Neural crest cell (in vitro differentiated cells): ENCODE measurements around the gene NR2E1. TPM values are rescaled to one million over a fixed set of nuclear protein-coding genes. Genes with fewer than 3 reads are reported as not detected.

ENCODE experiments used
- DNase-seq: peaks from one replicate; pipeline ENCODE4 v3.0.0; 2021; ENCODE audit warnings: low read depth, mixed read lengths, low spot score
- H3K27ac Mint-ChIP-seq: one replicate; pipeline ENCODE4 v1.8.0; 2021; ENCODE audit warnings: mild to moderate bottlenecking, mixed read lengths; ENCODE audit not compliant: unreplicated experiment
- H3K27me3 Mint-ChIP-seq: 2 replicates; pipeline ENCODE4 v1.8.0; 2021; ENCODE audit warnings: low read depth, mild to moderate bottlenecking, mixed read lengths
- H3K36me3 Mint-ChIP-seq: 2 replicates; pipeline ENCODE4 v1.8.0; 2021; ENCODE audit warnings: low read depth, mild to moderate bottlenecking, mixed read lengths
- H3K4me1 Mint-ChIP-seq: 2 replicates; pipeline ENCODE4 v1.8.0; 2021; ENCODE audit warnings: mixed read lengths
- H3K4me3 Mint-ChIP-seq: one replicate; pipeline ENCODE4 v1.8.0; 2021; ENCODE audit warnings: mild to moderate bottlenecking, mixed read lengths
- H3K9me3 Mint-ChIP-seq: 2 replicates; pipeline ENCODE4 v1.8.0; 2021; ENCODE audit warnings: mixed read lengths
- total RNA-seq: library from RNA; stranded (reverse); gene quantifications from 2 replicates; pipeline ENCODE4 v1.2.1, GENCODE V29; 2021
- TF ChIP-seq, protein P1 (sequence below): fragments of 200-600 bp; sonication (generic); conservative IDR thresholded peaks from 2 replicates; pipeline ENCODE4 v1.5.0; 2021; ENCODE audit warnings: antibody characterized with exemption, mild to moderate bottlenecking

The NR2E1 gene
- total RNA-seq, 1 donor from 2014 or later, result not detected

DNA sequence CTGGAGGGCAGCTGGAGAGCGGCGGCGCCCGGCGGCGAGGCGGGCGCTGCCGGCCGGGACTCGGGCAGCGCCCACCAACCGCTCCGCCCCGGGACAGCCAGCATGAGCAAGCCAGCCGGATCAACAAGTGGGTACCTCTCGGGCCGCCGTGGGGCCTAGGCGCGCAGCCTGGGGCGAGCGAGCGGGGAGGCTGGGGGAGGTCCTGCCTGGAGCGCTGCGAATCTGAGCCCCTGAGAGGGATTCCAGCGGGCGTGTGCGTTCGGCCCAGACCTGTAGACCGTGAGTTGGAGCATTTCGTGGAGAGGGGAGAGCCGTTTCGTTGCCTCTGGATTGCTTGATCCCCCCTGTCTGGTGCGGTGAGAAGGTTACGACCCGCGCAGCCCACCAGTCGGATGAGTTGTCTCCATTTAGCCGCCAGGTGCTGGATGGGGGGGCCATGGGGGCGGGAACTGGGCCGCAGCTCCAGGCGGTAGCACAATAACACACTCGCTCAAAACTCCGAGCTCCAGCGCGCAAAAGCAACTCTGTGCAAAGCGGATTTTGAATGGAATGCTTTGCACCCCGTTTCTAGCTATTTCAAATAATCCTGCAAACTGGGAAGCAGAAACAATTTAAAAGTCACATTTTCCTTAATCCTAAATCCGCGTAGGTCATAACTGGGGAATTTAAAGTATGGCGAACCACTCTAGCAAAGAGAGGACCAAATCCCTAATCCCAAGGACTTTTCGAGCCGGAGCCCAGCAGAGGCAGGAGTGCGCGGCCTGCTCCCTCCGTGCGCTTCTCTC, 1.0 kb downstream of the NR2E1 start:
- no peaks in the 10 kb centered on the region for H3K36me3 Mint-ChIP-seq
- DNase-seq, result no peak
- H3K4me1 Mint-ChIP-seq, result peaks cover 40% of the 10 kb centered on the region
- H3K27me3 Mint-ChIP-seq, result peaks cover 99% of the 10 kb centered on the region
- no peak overlapping the region for H3K27ac Mint-ChIP-seq
- H3K4me3 Mint-ChIP-seq, result peak overlapping the region; percentile 47
- H3K9me3 Mint-ChIP-seq, result no peaks in the 10 kb centered on the region
- TF ChIP-seq, protein P1, sequence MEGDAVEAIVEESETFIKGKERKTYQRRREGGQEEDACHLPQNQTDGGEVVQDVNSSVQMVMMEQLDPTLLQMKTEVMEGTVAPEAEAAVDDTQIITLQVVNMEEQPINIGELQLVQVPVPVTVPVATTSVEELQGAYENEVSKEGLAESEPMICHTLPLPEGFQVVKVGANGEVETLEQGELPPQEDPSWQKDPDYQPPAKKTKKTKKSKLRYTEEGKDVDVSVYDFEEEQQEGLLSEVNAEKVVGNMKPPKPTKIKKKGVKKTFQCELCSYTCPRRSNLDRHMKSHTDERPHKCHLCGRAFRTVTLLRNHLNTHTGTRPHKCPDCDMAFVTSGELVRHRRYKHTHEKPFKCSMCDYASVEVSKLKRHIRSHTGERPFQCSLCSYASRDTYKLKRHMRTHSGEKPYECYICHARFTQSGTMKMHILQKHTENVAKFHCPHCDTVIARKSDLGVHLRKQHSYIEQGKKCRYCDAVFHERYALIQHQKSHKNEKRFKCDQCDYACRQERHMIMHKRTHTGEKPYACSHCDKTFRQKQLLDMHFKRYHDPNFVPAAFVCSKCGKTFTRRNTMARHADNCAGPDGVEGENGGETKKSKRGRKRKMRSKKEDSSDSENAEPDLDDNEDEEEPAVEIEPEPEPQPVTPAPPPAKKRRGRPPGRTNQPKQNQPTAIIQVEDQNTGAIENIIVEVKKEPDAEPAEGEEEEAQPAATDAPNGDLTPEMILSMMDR, result no peak

DNA sequence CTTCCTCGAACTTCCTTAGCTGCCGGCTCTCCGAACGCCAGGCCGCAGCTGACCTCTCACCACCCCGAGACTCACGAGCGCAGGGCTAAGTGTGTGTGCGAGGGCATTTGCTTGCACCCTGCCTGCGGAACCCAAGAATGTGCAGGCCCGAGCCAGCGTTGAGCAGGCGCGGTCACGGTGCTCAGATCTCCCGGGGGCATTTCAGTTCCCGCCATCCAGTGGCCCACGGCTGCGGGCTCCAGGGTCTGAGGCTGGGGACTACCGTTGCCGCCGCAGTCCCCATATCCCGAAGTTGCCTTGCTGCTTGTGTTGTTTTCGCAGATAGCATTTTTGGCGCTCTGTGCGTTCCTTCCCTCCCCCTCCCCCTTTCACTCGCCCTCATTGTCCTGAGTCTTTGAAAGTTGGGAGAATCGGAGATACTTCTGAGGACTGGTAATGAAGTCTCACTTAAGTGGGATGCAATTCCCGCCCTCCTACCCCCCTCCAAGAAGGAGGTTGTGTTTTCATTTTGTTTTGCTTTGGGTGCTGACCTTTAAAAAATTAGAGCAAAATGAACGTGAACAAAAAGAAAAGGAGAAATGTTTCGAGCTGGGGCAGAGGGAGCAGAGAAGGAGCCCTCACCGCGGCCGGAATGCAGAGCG, 1.7 kb downstream of the NR2E1 start:
- Mint-ChIP-seq H3K4me1 (peaks cover 40% of the 10 kb centered on the region), H3K27me3 (peaks cover 99% of the 10 kb centered on the region), H3K27ac (no peak overlapping the region), H3K9me3 (no peaks in the 10 kb centered on the region), H3K4me3 (peak overlapping the region; percentile 47), H3K36me3 (no peaks in the 10 kb centered on the region)
- DNase-seq, result no peak
- TF ChIP-seq, protein P1, result no peak

DNA sequence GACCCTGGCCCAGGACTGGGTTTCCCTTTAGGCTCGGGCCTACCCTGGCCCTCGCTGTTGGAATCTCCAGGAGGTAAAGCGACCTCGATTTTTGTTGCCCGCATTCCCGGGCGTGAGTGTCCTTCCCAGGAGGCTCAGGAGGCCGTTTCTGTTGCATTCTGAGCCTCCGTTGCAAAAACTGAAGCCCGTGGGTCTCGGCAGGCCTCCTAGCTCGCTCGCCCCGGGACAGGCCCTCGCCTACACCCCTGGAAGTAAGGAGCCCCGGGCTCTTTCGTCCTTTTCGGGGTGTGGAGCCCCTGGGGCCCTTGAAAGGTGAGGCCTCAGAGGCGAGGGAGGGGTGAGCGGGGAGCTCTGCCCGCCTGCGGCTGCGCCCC, 2.3 kb downstream of the NR2E1 start:
- DNase-seq, result no peak
- Mint-ChIP-seq H3K4me1 (peaks cover 40% of the 10 kb centered on the region), H3K27ac (no peak overlapping the region), H3K4me3 (no peak overlapping the region), H3K36me3 (no peaks in the 10 kb centered on the region), H3K9me3 (no peaks in the 10 kb centered on the region), H3K27me3 (peaks cover 99% of the 10 kb centered on the region)
- TF ChIP-seq, protein P1, result no peak

DNA sequence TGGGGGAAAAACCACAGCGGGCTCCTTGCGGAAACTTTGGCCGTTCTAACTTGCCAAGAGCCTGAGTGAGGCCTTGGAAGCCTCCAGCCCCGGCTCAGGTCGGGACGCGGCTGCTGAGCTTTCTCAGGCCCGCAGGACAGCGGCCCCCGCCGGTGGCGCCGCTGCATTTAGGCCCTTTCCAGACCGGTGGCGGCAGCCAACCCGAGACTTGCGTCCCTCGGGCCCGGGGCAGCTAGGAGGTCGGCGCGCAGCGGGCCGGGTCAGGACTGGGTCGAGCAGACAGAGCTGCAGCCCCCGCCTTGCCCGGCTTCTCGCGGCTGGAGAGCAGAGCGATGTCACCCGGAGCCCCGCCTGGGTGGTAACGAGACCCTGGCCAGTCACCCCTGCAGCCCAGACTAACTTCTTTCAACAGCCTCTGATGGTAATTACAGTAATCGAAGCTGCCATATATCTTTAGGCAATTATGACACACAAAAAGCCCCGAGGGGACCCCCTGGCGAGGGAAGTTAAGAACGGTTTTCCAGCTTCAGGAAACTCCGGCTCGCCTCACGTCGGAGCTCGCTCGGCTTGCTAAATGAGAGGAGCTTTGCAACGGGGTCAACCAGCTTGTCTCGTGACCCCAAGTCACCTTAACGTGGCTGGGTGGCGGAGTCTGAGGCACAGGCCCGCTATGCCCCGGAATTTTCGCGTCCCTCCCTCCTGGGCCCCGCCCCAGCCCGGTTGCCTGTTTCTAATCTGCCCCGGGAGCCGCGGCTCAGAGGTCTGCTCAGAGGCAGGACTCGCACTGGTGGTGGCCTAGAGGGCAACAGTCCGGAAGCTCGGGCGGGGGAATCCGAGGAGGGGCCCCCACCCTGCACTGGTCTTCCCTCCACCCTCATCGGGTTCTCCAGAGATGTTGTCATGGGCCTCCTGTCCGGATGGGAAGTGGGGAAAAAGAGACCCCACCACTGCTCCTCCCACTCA, 3.0 kb downstream of the NR2E1 start:
- no peaks in the 10 kb centered on the region for H3K9me3 Mint-ChIP-seq
- peaks cover 37% of the 10 kb centered on the region for H3K4me1 Mint-ChIP-seq
- H3K4me3 Mint-ChIP-seq, result no peak overlapping the region
- H3K36me3 Mint-ChIP-seq, result no peaks in the 10 kb centered on the region
- DNase-seq, result no peak
- peaks cover 99% of the 10 kb centered on the region for H3K27me3 Mint-ChIP-seq
- TF ChIP-seq, protein P1, result peak; percentile 44
- H3K27ac Mint-ChIP-seq, result no peak overlapping the region
